HG03135 (cell line): ENCODE measurements around the gene CASP9.
"Not testable (repeated sequence)": the region's sequence is repeated elsewhere in the genome, so short reads cannot be mapped to it uniquely, and the experiment has no call there.

Experiments used
- ATAC-seq: cut with Tn5 transposase; IDR thresholded peaks from one replicate; pipeline ENCODE4 v1.9.1; 2021; ENCODE audit warnings: mild to moderate bottlenecking, moderate library complexity; ENCODE audit not compliant: unreplicated experiment

Gene CASP9

DNA sequence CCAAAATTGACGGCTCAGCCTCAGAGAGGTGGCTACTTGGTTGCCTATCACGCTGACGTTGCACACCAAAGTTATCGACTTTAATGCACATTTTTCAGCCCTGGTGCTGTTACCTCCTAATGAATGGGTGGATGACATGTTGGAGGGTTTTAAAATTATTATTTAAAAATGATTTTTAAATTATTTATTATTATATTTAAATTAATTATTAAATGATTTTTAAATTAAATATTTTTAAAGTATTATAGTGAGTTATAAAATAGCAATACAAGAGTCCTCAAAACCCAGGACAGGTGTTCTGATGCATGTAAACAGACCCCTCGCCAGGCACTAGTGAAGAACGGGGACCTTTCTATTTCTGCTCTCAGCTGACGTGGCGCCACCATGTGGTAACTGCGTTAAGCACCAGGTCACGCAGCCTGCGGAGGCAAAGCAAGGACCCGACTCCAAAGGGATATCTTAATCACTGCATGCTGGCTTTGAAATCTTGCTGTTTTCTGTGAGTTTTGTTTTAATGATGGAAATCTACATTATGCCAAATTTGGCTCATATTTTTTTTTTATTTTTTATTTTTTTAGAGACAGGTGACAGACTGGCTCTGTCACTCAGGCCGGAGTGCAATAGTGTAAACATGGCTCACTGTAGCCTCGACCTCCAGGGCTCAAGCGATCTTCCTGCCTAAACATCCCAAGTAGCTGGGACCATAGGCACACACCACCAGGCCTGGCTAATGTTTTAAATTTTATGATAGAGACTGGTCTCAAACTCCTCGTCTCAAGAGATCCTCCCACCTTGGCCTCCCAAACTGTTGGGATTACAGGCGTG lies 22.6 kb downstream of the CASP9 start:
- no peak for ATAC-seq

DNA sequence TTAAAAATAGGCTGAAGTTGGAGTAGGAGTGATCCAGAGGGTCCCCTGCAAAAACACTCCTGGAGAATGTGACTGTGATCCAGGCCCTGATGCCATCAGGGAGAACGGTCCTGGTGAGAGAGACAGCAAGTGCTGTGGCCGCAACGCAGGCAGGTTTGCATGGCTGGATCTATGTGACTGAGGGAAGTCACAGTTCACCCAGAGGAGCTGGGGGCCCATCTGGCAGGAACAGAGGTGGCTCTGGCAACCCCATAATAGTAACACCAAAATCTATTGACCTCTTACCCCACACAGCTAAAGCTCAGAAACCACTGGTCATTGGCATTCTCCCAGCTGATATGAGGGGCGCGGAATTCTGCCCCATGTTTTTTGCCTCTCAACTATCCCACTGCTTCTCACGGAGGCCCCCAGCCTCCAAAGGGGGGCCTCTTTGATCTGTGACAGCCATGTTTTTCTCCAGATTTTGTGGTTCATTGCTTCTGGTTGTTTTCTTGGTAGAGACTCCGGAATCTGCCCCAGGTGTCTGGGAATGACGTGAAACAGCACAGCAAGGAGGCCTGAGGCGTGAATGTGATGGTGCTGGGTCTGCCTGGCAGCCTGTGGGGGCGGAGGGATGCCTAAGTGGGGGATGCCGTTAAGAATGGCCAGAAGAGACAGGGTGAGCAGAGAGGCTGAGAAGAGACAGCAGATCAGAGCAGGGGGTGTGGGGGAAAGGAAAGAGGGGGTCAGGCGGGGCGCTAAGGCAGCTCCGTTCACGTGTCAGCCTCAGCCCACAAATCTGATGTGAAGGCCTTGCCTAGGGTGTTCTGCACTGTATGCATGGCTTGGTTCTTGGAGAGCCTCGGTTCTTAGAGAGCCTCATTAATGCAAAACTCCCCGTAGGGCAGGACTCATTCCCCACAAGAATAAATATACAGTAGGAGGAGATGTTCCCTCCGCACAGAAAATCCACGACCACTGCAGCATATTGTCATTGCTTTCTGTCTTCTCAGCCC lies 23.5 kb downstream of the CASP9 start:
- no peak for ATAC-seq

GRCh38 chr1:15493869-15494390 lies 30.1 kb downstream of the CASP9 start:
- no peak for ATAC-seq

DNA sequence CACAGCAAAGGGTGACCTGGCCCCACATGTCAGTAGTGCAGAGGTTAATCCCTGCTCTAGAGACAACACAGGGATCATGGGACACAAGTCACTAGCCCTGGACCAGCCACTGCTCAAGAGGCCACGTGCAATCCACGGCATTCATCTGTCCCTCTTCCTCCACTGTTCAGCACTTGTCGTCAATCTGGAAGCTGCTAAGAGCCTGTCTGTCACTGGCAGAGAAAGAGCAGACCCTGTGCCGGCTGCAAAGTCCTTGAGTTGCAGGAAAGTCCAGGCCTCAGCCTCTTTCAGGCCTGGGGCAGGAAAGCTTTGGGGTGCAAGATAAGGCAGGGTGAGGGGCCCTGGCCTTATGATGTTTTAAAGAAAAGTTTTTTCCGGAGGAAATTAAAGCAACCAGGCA lies 31.4 kb downstream of the CASP9 start:
- ATAC-seq = no peak

DNA sequence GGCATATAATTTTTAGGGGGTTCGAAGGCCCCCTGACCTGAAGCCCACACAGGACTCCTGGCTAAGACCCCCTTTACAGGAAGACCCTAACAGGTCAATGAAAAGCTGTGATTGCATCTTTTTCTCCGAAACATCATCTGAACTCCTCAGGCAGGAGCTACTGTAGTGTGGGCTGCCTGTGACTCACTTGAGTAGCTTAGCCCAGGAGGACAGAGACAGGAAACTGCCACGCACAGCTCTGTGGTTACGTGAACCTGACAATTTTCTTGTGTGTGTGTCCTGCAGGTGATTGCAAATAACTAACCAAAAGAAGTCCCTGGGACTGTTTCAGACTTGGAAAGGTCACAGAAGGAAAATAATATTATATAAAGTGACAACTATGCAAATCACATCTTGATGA lies 33.0 kb downstream of the CASP9 start:
- not testable (repeated sequence) for ATAC-seq

DNA sequence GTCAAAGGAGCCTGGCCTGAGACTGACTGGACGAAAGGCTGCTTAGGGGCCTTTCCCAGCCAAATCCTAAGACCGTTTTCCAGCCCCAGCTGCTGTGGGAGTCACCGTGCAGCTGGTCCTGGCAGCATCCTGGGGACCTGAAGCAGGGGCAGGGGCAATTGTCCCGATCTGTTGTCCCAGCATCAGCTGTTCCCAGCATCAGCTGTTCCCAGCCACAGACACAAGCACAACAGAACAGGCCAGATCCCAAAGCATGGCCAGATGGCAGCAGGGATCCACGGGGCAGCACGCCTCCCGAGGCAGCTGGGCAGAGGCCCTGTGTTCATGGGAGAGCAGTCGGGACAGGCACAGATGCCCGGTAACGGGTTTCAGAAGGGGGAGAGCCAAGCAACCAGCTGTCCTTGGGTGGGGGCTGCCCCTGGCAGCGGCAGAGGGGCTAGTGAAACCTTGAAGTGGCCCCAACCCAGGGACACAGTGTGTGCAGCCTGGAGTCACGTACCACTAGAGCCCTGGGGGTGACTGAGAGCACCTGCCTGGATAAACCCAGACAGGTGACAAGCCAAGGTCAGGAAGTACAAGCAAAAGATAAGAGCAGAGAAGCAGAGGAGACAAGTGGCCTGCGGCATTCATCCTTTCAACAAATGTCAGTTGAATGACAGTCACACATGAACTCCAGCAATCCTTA lies 34.8 kb downstream of the CASP9 start:
- ATAC-seq = no peak

DNA sequence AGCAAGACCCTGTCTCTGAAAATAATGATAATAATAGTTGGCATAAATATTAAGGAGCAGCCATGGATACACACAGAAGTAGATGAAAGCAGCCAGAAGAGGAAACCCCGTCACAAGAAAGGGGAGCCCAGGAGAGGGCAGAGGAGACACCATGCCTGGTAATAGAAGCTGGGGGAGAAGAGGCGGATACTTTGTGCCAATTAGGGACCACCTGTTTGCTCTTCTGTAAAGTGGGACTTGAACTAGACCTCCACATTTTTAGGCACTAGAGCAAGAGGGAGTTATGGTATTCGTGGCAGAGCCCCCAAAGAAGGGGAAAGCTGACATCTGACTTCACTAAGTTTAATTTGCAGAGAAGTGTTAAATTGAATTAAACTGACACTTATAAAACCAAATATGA lies 35.6 kb downstream of the CASP9 start:
- ATAC-seq = no peak

GRCh38 chr1:15486844-15487610 lies 37.0 kb downstream of the CASP9 start:
- not testable (repeated sequence) for ATAC-seq

- ATAC-seq = no peak
Observed at GRCh38 chr1:15485636-15486035, 38.4 kb downstream of the CASP9 start.

- ATAC-seq = not testable (repeated sequence)
Observed at GRCh38 chr1:15484443-15484842, 39.6 kb downstream of the CASP9 start.

- no peak for ATAC-seq
Observed at GRCh38 chr1:15483971-15484370, 40.0 kb downstream of the CASP9 start.

DNA sequence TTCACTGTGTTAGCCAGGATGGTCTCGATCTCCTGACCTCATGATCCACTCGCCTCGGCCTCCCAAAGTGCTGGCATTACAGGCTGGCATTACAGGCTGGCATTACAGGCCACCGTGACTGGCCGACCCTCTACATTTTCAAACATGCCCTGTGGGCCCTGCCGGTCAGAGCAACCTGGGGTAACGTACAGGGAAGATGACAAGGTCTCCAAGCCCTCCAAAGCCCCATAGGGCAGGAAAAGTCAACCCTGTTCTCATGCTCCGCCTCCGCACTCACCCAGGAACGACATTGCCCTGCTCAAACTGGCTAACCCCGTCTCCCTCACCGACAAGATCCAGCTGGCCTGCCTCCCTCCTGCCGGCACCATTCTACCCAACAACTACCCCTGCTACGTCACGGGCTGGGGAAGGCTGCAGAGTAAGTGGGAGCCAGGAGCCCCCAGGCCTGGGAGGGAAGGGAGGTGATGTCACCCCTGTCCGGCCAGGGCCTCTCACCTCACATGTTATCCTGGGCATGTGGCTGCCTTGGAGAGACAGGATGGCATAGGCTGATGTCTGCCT lies 41.0 kb downstream of the CASP9 start:
- not testable (repeated sequence) for ATAC-seq

- ATAC-seq = not testable (repeated sequence)
Observed at GRCh38 chr1:15482455-15482854, 41.6 kb downstream of the CASP9 start.

- no peak for ATAC-seq
Observed at GRCh38 chr1:15479654-15480347, 44.2 kb downstream of the CASP9 start.

DNA sequence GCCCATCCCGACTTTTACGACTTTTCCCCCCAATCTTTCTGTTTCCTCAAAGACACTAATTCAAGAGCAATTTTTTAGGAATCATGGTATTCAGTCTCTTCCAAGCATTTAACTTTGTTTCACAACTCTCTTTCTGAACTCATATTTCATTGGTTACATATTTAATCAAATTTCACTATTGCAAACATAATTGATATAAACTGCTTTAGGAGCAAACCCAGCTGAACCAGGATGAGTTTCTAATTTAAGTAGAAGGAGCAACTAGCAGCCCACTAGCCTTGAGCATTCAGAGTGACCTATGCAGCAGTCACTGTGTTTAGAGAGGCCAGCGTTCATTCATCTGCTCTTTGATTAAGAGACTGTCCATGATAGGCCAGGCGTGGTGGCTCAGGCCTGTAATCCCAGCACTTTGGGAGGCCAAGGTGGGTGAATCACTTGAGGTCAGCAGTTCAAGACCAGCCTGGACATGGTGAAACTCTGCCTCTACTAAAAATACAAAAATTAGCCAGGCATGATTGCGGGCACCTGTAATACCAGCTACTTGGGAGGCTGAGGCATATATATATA lies 46.3 kb downstream of the CASP9 start:
- ATAC-seq = no peak

- ATAC-seq = no peak
Observed at GRCh38 chr1:15476927-15477326, 47.1 kb downstream of the CASP9 start.

- ATAC-seq = no peak
Observed at GRCh38 chr1:15475752-15476314, 48.2 kb downstream of the CASP9 start, which contains the start of gene CELA2B. Gene CELA2B, plus strand, starts transcription at chr1:15476104. Its CDS starts 22 bp downstream, at chr1:15476126.

- no peak for ATAC-seq
Observed at GRCh38 chr1:15472587-15472986, 51.4 kb downstream of the CASP9 start.
